ENCODE measurements around the gene UQCC2.

UQCC2 gene

DNA sequence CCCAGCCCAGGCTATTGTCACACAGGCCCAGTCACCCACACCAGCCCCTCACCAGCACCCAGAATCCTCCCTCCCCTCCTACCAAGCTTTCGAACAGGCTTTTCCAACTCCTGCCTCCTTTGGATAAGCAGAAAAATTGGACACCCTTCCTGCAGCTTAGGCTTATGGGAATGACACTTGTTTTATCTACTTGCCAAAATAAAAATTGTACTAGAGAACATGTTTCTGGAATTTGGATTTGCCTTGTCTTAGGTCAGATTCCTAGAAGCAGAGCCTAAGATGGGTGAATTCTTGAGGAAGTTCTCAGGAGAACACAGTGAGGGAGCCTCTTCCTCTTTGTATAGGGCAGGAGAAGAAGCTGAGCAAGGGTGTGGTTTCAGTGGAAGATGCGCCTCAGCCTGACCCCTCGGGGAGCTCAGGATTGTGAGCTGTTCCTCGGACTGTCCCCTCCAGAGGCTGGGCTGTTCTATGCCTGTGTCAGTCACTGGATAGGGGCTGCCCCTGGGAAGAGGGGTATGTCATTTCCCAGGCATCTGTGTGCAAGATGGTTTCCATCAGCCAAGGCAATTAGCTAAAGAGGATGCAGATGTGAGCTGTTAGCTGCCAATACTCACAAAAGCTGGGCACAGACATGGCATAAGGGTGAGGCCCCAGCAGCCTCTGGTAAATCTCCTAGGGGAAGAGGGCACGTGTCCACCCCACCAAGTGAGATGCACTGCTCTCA lies 56.5 kb downstream of the UQCC2 start:
- DNase-seq (ENCODE audit: low read depth) = peak; percentile 62

DNA sequence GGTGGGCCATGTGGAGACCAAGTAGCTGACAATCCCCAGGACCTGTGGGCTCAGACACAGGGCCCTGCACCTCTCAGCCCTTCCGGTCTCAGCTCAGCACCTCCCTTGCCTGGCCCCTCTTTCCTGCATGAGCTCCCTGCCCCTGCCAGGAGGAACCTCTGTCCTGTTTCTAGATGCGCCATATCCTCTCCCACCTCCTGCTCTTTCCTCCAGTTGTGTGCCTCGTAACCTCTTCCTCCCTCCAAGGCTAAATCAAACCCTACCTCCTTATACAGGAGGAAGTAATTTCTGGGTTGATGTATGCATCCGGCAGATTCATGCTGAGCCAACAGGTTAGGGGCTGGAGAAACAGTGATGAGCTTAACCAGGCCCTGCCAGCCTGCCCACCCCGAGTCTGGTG lies 59.5 kb downstream of the UQCC2 start:
- DNase-seq (ENCODE audit: low read depth) = no peak

DNA sequence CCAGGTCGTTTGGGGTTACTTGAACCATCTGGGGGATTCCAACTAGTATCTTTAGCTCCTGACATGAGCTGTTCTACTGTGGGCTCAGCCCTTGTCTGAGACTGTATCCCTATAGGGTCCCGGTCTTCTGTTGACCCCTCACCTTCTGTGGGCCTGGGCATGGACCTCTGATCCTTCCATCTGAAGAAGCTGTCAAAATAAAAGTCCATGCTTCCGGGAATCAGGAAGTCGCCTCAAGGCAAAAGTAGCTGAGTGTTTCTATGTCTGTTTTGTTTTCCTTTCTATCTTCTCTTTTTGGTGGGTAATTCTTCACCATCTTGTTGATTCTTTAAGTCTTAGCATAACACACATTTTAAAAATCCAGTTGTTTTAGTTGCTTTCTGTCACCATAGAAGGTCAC lies 60.1 kb downstream of the UQCC2 start:
- DNase-seq (ENCODE audit: low read depth) = no peak
